Endothelial cell of umbilical vein (primary cell): ENCODE data around the gene POU6F2. TPM values are rescaled to one million over a fixed set of nuclear protein-coding genes. Genes with fewer than 3 reads are reported as not detected.

ENCODE experiments used
- BruUV-seq: library from RNA; stranded (reverse); fragments of 400-500 nt; replicated peaks from 2 replicates; lab custom pipeline; 2021; lab: Mats Ljungman, UMichigan
- CTCF ChIA-PET: fragments of 300-600, 350-600 bp; sonication (Branson Sonifier 250); formaldehyde crosslinking; loops from one replicate; lab custom pipeline; 2021; ENCODE audit warnings: antibody characterized with exemption, inconsistent platforms; lab: Charles Lee
- POLR2A ChIA-PET: fragments of 300-600, 350-600 bp; sonication (Branson Sonifier 250); formaldehyde crosslinking; loops from one replicate; lab custom pipeline; 2021; ENCODE audit warnings: antibody characterized with exemption, inconsistent platforms; lab: Charles Lee
- DNase-seq: peaks from one replicate; pipeline ENCODE4 v3.0.0-alpha.2; 2011; ENCODE audit warnings: low read depth, low spot score
- FAIRE-seq: peaks from 2 replicates; lab custom pipeline; 2011; peaks lifted over from hg19 to GRCh38; lab: Jason Lieb, UNC
- H2AFZ ChIP-seq: 2 replicates; pipeline ENCODE4 v1.6.0; 2012; ENCODE audit warnings: low read depth, low read length, control low read depth, inconsistent platforms
- H3K27ac ChIP-seq: 2 replicates; pipeline ENCODE4 v1.5.1; 2011; ENCODE audit warnings: low read depth, mild to moderate bottlenecking, control low read depth, low read length, moderate library complexity; ENCODE audit not compliant: insufficient read depth
- H3K27me3 ChIP-seq, 2 experiments: 2 replicates each; pipeline versions ENCODE4 v1.6.0 to v1.6.1; 2011; ENCODE audit warnings: low read length in 2 of 2, mixed read lengths in 1 of 2; ENCODE audit not compliant: control insufficient read depth in 2 of 2, insufficient read depth in 2 of 2
- H3K36me3 ChIP-seq, 2 experiments: 2 replicates in 1 of 2; 3 replicates in 1 of 2; pipeline ENCODE4 v1.5.1; 2011; ENCODE audit warnings: low read length in 2 of 2, mild to moderate bottlenecking in 1 of 2, moderate library complexity in 1 of 2; ENCODE audit not compliant: control insufficient read depth in 2 of 2, insufficient read depth in 2 of 2; ENCODE audit errors: extremely low read depth in 1 of 2
- H3K4me1 ChIP-seq: 3 replicates; pipeline ENCODE4 v1.5.1; 2011; ENCODE audit warnings: mild to moderate bottlenecking, low read length; ENCODE audit not compliant: control insufficient read depth, insufficient read depth; ENCODE audit errors: extremely low read depth
- H3K4me2 ChIP-seq: 2 replicates; pipeline ENCODE4 v1.6.1; 2011; ENCODE audit warnings: low read length, control low read depth, mixed read lengths; ENCODE audit not compliant: insufficient read depth
- H3K4me3 ChIP-seq, 3 experiments: fragments of 200-600 bp in 1 of 3; sonication (generic), shearing (Covaris generic) in 1 of 3; replicated peaks in 1 of 3; 2 replicates each; pipeline ENCODE4 v1.5.1; 2011 to 2016; ENCODE audit warnings: control low read depth in 3 of 3, low read length in 3 of 3, mild to moderate bottlenecking in 2 of 3, inconsistent platforms in 1 of 3, low read depth in 1 of 3, moderate library complexity in 1 of 3; ENCODE audit not compliant: insufficient read depth in 1 of 3
- H3K79me2 ChIP-seq: 2 replicates; pipeline ENCODE4 v1.6.0; 2012; ENCODE audit warnings: low read length, inconsistent platforms; ENCODE audit not compliant: control insufficient read depth, insufficient read depth
- H3K9ac ChIP-seq: replicated peaks from 2 replicates; pipeline ENCODE3; 2011; ENCODE audit warnings: low read length, control low read depth; ENCODE audit not compliant: insufficient read depth; ENCODE audit errors: extremely low read depth
- H3K9me1 ChIP-seq: replicated peaks from 3 replicates; pipeline ENCODE4 v1.6.0; 2011; ENCODE audit warnings: mild to moderate bottlenecking, low read length; ENCODE audit not compliant: control insufficient read depth, insufficient read depth; ENCODE audit errors: extremely low read depth
- H3K9me3 ChIP-seq: replicated peaks from 2 replicates; pipeline ENCODE4 v1.5.1; 2012; ENCODE audit warnings: low read length, inconsistent platforms; ENCODE audit not compliant: control insufficient read depth, insufficient read depth
- H4K20me1 ChIP-seq: replicated peaks from 2 replicates; pipeline ENCODE3; 2011; ENCODE audit warnings: mild to moderate bottlenecking, low read length; ENCODE audit not compliant: control insufficient read depth, insufficient read depth; ENCODE audit errors: extremely low read depth
- EZH2 ChIP-seq: IDR thresholded peaks from 2 replicates; pipeline ENCODE4 v1.6.1; 2012; ENCODE audit warnings: borderline replicate concordance, low read depth, mild to moderate bottlenecking, moderate library complexity, low read length, inconsistent platforms; ENCODE audit not compliant: severe bottlenecking
- FOS ChIP-seq: IDR thresholded peaks from 2 replicates; pipeline ENCODE4 v1.6.1; 2011; ENCODE audit warnings: mild to moderate bottlenecking, low read length, moderate library complexity, borderline replicate concordance; ENCODE audit not compliant: insufficient read depth
- GATA2 ChIP-seq: IDR thresholded peaks from 2 replicates; pipeline ENCODE4 v1.7.0; 2011; ENCODE audit warnings: low read depth, mild to moderate bottlenecking, moderate library complexity, mixed read lengths, low read length; ENCODE audit not compliant: insufficient read length, insufficient read depth
- JUN ChIP-seq: IDR thresholded peaks from 2 replicates; pipeline ENCODE4 v1.6.1; 2011; ENCODE audit warnings: borderline replicate concordance, low read depth; ENCODE audit not compliant: insufficient read length, insufficient read depth
- MYC ChIP-seq: IDR thresholded peaks from one replicate; pipeline ENCODE4 v1.6.1; 2011; ENCODE audit warnings: mild to moderate bottlenecking, low read depth, low read length
- POLR2A ChIP-seq: IDR thresholded peaks from 2 replicates; pipeline ENCODE4 v1.6.1; 2012; ENCODE audit warnings: low read depth, mild to moderate bottlenecking, control low read depth, low read length
- POLR2AphosphoS5 ChIP-seq: IDR thresholded peaks from 2 replicates; pipeline ENCODE4 v1.6.1; 2012; ENCODE audit warnings: low read depth, mild to moderate bottlenecking, control low read depth, low read length, moderate library complexity; ENCODE audit not compliant: insufficient read depth
- dilution Hi-C: fragments of 300-500 bp; cut with MboI; formaldehyde crosslinking; loops from one replicate; pipeline ENCODE4 v1.15.0; 2019; ENCODE audit warnings: low sequenced_read_pairs; ENCODE audit not compliant: extremely low pct_ligation_motif_present
- intact Hi-C: fragments of 100-400 bp; cut with micrococcal nuclease; formaldehyde crosslinking; loops from one replicate; pipeline ENCODE4 v1.10.0; 2022
- polyA plus RNA-seq, 4 experiments: library from polyadenylated mRNA; depleted of rRNA in 3 of 4; stranded (reverse) in 3 of 4; unstranded in 1 of 4; fragments of >200 nt; gene quantifications; 2 replicates each; pipeline versions ENCODE4 v1.2.1 to v1.2.3, GENCODE V29; 2011 to 2012; ENCODE audit warnings: missing spikeins in 1 of 4
- total RNA-seq: library from RNA; stranded (reverse); gene quantifications from 2 replicates; pipeline ENCODE4 v1.2.3, GENCODE V29; 2021
- TF ChIP-seq, protein P1 (sequence below), 2 donors: IDR thresholded peaks; 1 replicate in 1 of 2; 2 replicates in 1 of 2; pipeline ENCODE4 v1.5.1; 2011; ENCODE audit warnings: low read length in 2 of 2, mild to moderate bottlenecking in 2 of 2, moderate library complexity in 2 of 2, control low read depth in 1 of 2, inconsistent platforms in 1 of 2, low read depth in 1 of 2; ENCODE audit not compliant: insufficient read depth in 1 of 2; ENCODE audit errors: extremely low read depth in 1 of 2
- TF ChIP-seq, protein P2 (sequence below): IDR thresholded peaks from 2 replicates; pipeline ENCODE4 v1.6.1; 2011; ENCODE audit not compliant: insufficient read depth, insufficient read length

Gene POU6F2
- total and polyA plus RNA-seq, 2 donors (not counting 3 experiments of a cell fraction or from before 2014, with no cell fraction given): 0.29 TPM; not detected in 1

DNA sequence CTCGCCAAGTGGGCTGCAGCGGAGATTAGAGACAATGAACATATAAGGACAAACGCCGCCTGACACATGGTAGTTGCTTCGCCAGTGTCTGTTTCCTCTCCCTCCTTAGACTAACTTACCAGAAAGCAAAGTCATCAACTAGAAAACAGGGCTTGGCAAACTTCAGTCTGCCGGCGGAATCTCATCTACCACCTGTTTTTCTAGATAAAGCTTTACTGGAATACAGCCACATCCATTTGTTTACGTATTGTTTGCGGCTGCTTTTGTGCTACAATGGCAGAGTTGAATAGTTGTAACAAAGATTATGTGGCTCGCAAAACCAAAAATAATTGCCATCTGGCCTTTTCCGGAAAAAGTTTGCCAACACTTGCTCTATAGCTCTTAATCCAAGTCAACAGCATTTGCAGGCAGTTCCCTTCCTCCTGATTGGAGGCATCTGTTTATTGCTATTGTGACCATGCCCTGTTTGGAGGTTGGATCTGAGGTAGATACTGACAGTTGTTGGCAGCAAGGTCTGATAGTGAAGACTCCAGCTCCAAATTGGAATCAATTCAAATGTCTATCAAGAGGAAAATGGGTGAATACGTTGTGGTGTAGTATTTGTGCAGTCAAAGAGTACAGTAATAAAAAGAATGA is 260.6 kb downstream of the POU6F2 start:
- Histone ChIP-seq H3K4me2 (no peak overlapping the region), H3K4me3 (no peak overlapping the region), H3K79me2 (no peaks in the 10 kb centered on the region), H2AFZ (no peak overlapping the region), H3K36me3 (no peaks in the 10 kb centered on the region), H4K20me1 (no peaks in the 10 kb centered on the region), H3K4me1 (no peaks in the 10 kb centered on the region), H3K9ac (no peak overlapping the region), H3K9me1 (no peaks in the 10 kb centered on the region), H3K27me3 (peaks cover 0 to 5% of the 10 kb centered on the region in 2 experiments), H3K9me3 (no peaks in the 10 kb centered on the region), H3K27ac (no peak overlapping the region)
- TF ChIP-seq EZH2 (no peak), POLR2A (no peak), POLR2AphosphoS5 (no peak), GATA2 (no peak), JUN (no peak), MYC (no peak), FOS (no peak)
- TF ChIP-seq, protein P1, sequence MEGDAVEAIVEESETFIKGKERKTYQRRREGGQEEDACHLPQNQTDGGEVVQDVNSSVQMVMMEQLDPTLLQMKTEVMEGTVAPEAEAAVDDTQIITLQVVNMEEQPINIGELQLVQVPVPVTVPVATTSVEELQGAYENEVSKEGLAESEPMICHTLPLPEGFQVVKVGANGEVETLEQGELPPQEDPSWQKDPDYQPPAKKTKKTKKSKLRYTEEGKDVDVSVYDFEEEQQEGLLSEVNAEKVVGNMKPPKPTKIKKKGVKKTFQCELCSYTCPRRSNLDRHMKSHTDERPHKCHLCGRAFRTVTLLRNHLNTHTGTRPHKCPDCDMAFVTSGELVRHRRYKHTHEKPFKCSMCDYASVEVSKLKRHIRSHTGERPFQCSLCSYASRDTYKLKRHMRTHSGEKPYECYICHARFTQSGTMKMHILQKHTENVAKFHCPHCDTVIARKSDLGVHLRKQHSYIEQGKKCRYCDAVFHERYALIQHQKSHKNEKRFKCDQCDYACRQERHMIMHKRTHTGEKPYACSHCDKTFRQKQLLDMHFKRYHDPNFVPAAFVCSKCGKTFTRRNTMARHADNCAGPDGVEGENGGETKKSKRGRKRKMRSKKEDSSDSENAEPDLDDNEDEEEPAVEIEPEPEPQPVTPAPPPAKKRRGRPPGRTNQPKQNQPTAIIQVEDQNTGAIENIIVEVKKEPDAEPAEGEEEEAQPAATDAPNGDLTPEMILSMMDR (IDR thresholded peaks at IDR 0.05; ENCODE audit: extremely low read depth in 1 of 2, insufficient read depth in 1 of 2, low read depth in 1 of 2, low read length in 2 of 2): no peak
- TF ChIP-seq, protein P2, sequence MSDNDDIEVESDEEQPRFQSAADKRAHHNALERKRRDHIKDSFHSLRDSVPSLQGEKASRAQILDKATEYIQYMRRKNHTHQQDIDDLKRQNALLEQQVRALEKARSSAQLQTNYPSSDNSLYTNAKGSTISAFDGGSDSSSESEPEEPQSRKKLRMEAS: no peak
- dilution Hi-C loops: no loop called here
- CTCF ChIA-PET: no interaction called here
- BruUV-seq: no TSS peak
- POLR2A ChIA-PET: no interaction called here
- DNase-seq: no peak
- intact Hi-C loops: no loop called here
- no peak for FAIRE-seq
